ENCODE results near the gene SYNDIG1L.

The SYNDIG1L gene

GRCh38 chr14:74377976-74378690, 47.9 kb downstream of the SYNDIG1L start:
- no peak overlapping the region for H3K27ac ChIP-seq (ENCODE audit: low read depth, low read length)
- H3K27me3 ChIP-seq (ENCODE audit: low read length): no peaks in the 10 kb centered on the region
- H2AFZ ChIP-seq (ENCODE audit: low read depth, low read length, severe bottlenecking): no peak overlapping the region
- no peak overlapping the region for H3K4me3 ChIP-seq (ENCODE audit: insufficient read depth, low read length, poor library complexity, severe bottlenecking)
- H3K9ac ChIP-seq (ENCODE audit: low read length): no peak overlapping the region
- no peaks in the 10 kb centered on the region for H3K9me3 ChIP-seq (ENCODE audit: insufficient read depth, low read length)
- no peaks in the 10 kb centered on the region for H3F3A ChIP-seq (ENCODE audit: insufficient read depth)
- no peaks in the 10 kb centered on the region for H4K20me1 ChIP-seq (ENCODE audit: low read depth, low read length)
- no peaks in the 10 kb centered on the region for H3K79me2 ChIP-seq (ENCODE audit: insufficient read depth, low read length)
- H3K4me2 ChIP-seq (ENCODE audit: low read depth, low read length, poor library complexity, severe bottlenecking): no peak overlapping the region
- H3K36me3 ChIP-seq (ENCODE audit: low read length): no peaks in the 10 kb centered on the region
- no peaks in the 10 kb centered on the region for H3K9me2 ChIP-seq (replicated peaks; ENCODE audit: insufficient read depth, low read length)
- TF ChIP-seq EZH2phosphoT487 (conservative IDR thresholded peaks at IDR 0.05; ENCODE audit: low read length) (no peak), CTCF (IDR thresholded peaks at IDR 0.05; ENCODE audit: insufficient read depth, low read length, poor library complexity, severe bottlenecking) (no peak)

- Histone ChIP-seq H3F3A (ENCODE audit: insufficient read depth) (no peaks in the 10 kb centered on the region), H3K36me3 (ENCODE audit: low read length) (no peaks in the 10 kb centered on the region), H3K27me3 (ENCODE audit: low read length) (no peaks in the 10 kb centered on the region), H3K9me2 (replicated peaks; ENCODE audit: insufficient read depth, low read length) (no peaks in the 10 kb centered on the region), H3K79me2 (ENCODE audit: insufficient read depth, low read length) (no peaks in the 10 kb centered on the region), H3K4me2 (ENCODE audit: low read depth, low read length, poor library complexity, severe bottlenecking) (no peak overlapping the region), H3K9me3 (ENCODE audit: insufficient read depth, low read length) (no peaks in the 10 kb centered on the region), H3K9ac (ENCODE audit: low read length) (no peak overlapping the region), H4K20me1 (ENCODE audit: low read depth, low read length) (no peaks in the 10 kb centered on the region), H3K27ac (ENCODE audit: low read depth, low read length) (no peak overlapping the region), H3K4me3 (ENCODE audit: insufficient read depth, low read length, poor library complexity, severe bottlenecking) (no peak overlapping the region), H2AFZ (ENCODE audit: low read depth, low read length, severe bottlenecking) (no peak overlapping the region)
- no peak for TF ChIP-seq EZH2phosphoT487 (conservative IDR thresholded peaks at IDR 0.05; ENCODE audit: low read length)
- TF ChIP-seq CTCF (IDR thresholded peaks at IDR 0.05; ENCODE audit: insufficient read depth, low read length, poor library complexity, severe bottlenecking): no peak
These were observed 57.6 kb downstream of the SYNDIG1L start for GRCh38 chr14:74368441-74368840.

- Histone ChIP-seq H3K79me2 (ENCODE audit: insufficient read depth, low read length) (no peaks in the 10 kb centered on the region), H3K4me3 (ENCODE audit: insufficient read depth, low read length, poor library complexity, severe bottlenecking) (no peak overlapping the region), H3K36me3 (ENCODE audit: low read length) (no peaks in the 10 kb centered on the region), H3K9me3 (ENCODE audit: insufficient read depth, low read length) (no peaks in the 10 kb centered on the region), H2AFZ (ENCODE audit: low read depth, low read length, severe bottlenecking) (no peak overlapping the region), H3K27ac (ENCODE audit: low read depth, low read length) (no peak overlapping the region), H3K9ac (ENCODE audit: low read length) (no peak overlapping the region), H4K20me1 (ENCODE audit: low read depth, low read length) (no peaks in the 10 kb centered on the region), H3F3A (ENCODE audit: insufficient read depth) (no peaks in the 10 kb centered on the region), H3K9me2 (replicated peaks; ENCODE audit: insufficient read depth, low read length) (no peaks in the 10 kb centered on the region), H3K4me2 (ENCODE audit: low read depth, low read length, poor library complexity, severe bottlenecking) (no peak overlapping the region), H3K27me3 (ENCODE audit: low read length) (no peaks in the 10 kb centered on the region)
- TF ChIP-seq CTCF (IDR thresholded peaks at IDR 0.05; ENCODE audit: insufficient read depth, low read length, poor library complexity, severe bottlenecking): no peak
- TF ChIP-seq EZH2phosphoT487 (conservative IDR thresholded peaks at IDR 0.05; ENCODE audit: low read length): no peak
These were observed 58.0 kb downstream of the SYNDIG1L start for GRCh38 chr14:74368026-74368425.

Data from SU-DHL-6 (cell line).